Effector memory CD4-positive, alpha-beta T cell (primary cell): ENCODE measurements around the gene NUFIP1.
A peak's percentile ranks its signal among the peaks of the same experiment; 100 is the strongest.

Experiments
- DNase-seq, 3 donors: peaks; one replicate each; pipeline ENCODE4 v3.0.0-alpha.2; 2020
- H3K27ac ChIP-seq: 2 replicates; pipeline ENCODE4 v1.7.0; 2013; ENCODE audit warnings: mild to moderate bottlenecking, low read length, moderate library complexity; ENCODE audit not compliant: insufficient read depth, poor library complexity, severe bottlenecking
- H3K27me3 ChIP-seq: replicated peaks from 2 replicates; pipeline ENCODE4 v1.7.0; 2013; ENCODE audit warnings: mild to moderate bottlenecking, low read length; ENCODE audit not compliant: insufficient read depth, control insufficient read depth, poor library complexity, severe bottlenecking
- H3K36me3 ChIP-seq: 2 replicates; pipeline ENCODE4 v1.7.0; 2013; ENCODE audit warnings: mild to moderate bottlenecking, low read length, moderate library complexity; ENCODE audit not compliant: control insufficient read depth, insufficient read depth
- H3K4me1 ChIP-seq: 2 replicates; pipeline ENCODE4 v1.7.0; 2013; ENCODE audit warnings: low read length, mild to moderate bottlenecking; ENCODE audit not compliant: control insufficient read depth, insufficient read depth, poor library complexity, severe bottlenecking
- H3K4me3 ChIP-seq: 2 replicates; pipeline ENCODE4 v1.7.0; 2013; ENCODE audit warnings: low read length, low read depth, mild to moderate bottlenecking; ENCODE audit not compliant: insufficient read depth, poor library complexity, severe bottlenecking
- H3K9me3 ChIP-seq: 2 replicates; pipeline ENCODE4 v1.7.0; 2013; ENCODE audit warnings: mild to moderate bottlenecking, low read length, moderate library complexity; ENCODE audit not compliant: control insufficient read depth

NUFIP1 gene

DNA sequence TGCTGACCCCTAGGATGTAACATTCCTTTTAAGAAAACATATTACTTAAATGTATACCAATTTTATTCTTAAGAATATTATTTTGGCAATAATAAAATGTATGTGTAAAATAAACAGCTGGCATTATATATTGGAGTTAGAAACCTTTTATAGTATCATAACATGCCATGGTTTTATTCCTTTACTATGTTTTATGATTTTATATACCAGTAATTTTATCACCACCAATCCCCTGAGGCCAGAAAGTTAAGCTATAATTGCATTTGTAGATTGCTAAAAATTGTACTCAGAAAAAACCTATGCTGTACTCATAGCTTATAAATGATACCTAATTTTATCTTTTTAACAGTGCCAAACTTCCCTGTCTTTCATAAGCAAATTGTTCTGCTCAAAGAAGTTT lies 18.0 kb upstream of the NUFIP1 start:
- H3K4me1 ChIP-seq, result no peaks in the 10 kb centered on the region
- H3K36me3 ChIP-seq, result peaks cover 32% of the 10 kb centered on the region

DNA sequence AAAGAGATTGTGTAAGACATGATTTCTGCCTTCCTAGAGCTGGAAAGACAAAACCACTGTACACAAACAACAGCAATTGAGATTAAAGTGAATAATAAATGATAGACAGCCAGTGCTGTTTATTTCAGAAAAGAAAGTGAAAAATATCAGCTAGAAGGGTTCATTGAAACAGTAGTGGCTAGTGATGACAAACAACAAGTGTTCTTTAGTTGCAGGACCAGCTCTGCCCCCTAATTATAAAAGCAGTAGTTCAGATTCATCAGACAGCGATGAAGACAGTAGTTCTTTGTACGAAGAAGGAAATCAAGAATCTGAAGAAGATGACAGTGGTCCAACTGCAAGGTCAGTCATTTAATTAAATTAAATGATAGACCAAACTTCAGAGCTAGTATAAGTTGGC lies 14.8 kb upstream of the NUFIP1 start:
- Histone ChIP-seq H3K9me3 (no peaks in the 10 kb centered on the region), H3K36me3 (peaks cover 29% of the 10 kb centered on the region), H3K27me3 (no peaks in the 10 kb centered on the region), H3K4me3 (no peak overlapping the region), H3K27ac (no peak overlapping the region), H3K4me1 (no peaks in the 10 kb centered on the region)
- no peak for DNase-seq

More for the DNA sequence above, 18.0 kb upstream of the NUFIP1 start:
- no peak overlapping the region for H3K27ac ChIP-seq
- H3K9me3 ChIP-seq, result no peaks in the 10 kb centered on the region
- no peaks in the 10 kb centered on the region for H3K27me3 ChIP-seq
- no peak overlapping the region for H3K4me3 ChIP-seq
- DNase-seq, result no peak

DNA sequence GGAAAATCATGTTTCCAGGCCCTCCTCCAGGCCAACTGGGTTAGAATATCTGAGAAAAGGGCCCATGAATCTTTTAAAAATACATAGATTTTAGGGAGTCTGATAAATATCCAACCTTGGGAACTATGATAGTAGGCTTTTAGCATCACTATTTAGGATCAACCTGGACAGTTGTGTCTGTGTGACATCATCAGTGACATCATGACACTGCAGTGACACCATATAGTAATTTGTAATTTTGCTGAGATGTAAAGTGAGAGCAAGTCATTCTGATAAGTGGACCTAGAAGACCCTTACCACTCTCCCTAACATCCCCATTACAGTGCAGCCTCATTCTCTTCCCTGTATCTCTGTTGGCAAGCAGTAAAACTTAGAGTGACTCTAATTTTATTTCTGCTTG lies 14.1 kb upstream of the NUFIP1 start:
- no peaks in the 10 kb centered on the region for H3K4me1 ChIP-seq
- H3K27me3 ChIP-seq, result no peaks in the 10 kb centered on the region
- no peak overlapping the region for H3K27ac ChIP-seq
- H3K4me3 ChIP-seq, result no peak overlapping the region
- peaks cover 29% of the 10 kb centered on the region for H3K36me3 ChIP-seq
- no peak for DNase-seq
- H3K9me3 ChIP-seq, result no peaks in the 10 kb centered on the region

DNA sequence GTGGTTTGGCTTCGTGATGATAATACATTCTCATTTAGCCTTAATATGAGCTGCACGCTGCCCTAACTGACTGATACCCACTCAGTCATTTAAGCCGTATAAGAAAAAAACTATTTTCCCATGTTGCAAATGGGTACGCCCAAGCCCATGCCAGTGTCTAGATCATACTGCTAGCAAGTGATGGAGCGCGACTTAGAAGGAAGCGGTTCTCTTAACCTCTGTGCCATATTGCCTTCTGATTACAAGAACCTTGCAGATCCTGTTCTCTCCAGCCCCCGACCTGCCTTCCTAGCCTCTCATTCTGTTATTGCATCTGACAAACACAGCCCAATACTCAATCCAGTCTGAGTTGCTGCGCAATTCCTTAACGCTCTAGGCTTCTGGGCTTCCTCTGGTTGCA lies 670 bp upstream of the NUFIP1 start:
- DNase-seq, result no peak

DNA sequence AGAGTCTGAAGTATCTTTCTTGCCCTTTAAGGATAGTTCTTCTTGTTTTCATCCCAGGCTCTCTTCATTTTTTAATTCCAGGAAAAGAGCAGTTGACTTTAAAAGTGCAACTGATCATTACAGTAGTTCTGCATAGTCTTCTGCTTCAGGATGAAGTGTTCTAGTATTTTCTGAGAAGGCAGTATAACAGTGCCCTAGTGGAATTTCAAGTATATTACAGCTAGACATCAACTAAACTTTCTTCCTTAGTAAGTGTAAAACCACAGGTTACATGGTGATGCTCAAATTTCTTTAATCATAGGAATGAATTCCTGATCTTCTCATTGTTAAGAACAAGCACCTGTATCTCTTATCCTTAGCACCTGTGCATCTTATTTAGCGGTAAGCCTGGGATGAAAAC lies 10.9 kb downstream of the NUFIP1 start:
- H3K27me3 ChIP-seq, result no peaks in the 10 kb centered on the region
- peaks cover 38% of the 10 kb centered on the region for H3K36me3 ChIP-seq
- no peak overlapping the region for H3K27ac ChIP-seq
- no peaks in the 10 kb centered on the region for H3K9me3 ChIP-seq
- H3K4me1 ChIP-seq, result no peaks in the 10 kb centered on the region
- DNase-seq, result no peak
- no peak overlapping the region for H3K4me3 ChIP-seq

More for the DNA sequence above, 670 bp upstream of the NUFIP1 start:
- Histone ChIP-seq H3K36me3 (no peaks in the 10 kb centered on the region), H3K4me3 (peak overlapping the region; percentile 96), H3K4me1 (peaks cover 16% of the 10 kb centered on the region), H3K27me3 (no peaks in the 10 kb centered on the region), H3K27ac (peak overlapping the region; percentile 89), H3K9me3 (no peaks in the 10 kb centered on the region)

DNA sequence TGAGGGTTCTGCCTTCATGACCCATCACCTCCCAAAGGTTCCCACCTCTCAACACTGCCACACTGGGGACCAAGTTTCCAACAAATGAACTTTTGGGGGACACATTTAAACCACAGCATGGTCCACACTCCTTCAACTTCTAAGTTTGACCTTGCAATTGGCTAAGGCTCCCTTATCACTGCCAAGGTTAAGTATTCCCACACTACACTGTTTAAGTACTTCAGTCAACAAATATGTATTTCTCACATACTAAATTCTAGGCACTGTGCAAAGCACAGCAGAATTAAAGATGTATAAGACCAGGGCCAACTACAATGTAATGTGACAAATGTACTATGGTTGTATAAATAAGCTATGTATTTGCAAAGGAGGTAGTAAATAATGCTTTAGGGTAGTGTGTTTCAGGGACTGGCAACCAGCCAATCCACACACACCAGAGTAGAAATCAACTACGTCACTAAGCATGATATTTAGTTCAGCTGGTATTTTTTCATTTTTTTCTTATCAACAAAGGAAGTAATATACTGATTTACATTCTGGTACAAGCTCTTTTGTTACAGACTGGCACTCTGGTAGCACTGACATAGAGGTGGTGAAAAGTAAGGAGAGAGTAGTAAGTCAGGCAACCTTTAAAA lies 12.2 kb downstream of the NUFIP1 start:
- DNase-seq, result no peak
- Histone ChIP-seq H3K27me3 (no peaks in the 10 kb centered on the region), H3K4me3 (no peak overlapping the region), H3K4me1 (no peaks in the 10 kb centered on the region), H3K27ac (no peak overlapping the region), H3K9me3 (no peaks in the 10 kb centered on the region), H3K36me3 (peaks cover 38% of the 10 kb centered on the region)

DNA sequence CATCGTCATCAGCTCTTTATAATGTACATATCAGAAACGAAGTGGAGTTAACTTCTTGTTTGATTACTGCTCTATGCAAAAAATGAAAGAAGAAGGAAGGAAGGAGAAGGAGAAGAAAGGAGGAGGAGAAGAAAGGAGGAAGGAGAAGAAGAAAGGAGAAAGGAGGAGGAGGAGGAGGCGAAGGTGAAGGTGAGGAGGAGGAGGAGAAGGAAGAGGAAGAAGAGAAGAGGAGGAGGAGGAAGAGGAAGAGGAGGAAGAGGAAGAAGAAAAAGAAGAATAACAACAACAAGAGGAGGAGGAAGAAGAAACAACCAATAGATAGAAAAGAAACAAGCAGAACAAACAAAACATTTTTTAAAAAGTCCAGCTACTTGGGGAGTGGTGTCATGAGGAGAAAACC lies 13.1 kb downstream of the NUFIP1 start:
- Histone ChIP-seq H3K4me1 (no peaks in the 10 kb centered on the region), H3K4me3 (no peak overlapping the region), H3K27me3 (no peaks in the 10 kb centered on the region), H3K36me3 (peaks cover 37% of the 10 kb centered on the region), H3K9me3 (no peaks in the 10 kb centered on the region), H3K27ac (no peak overlapping the region)
- no peak for DNase-seq

DNA sequence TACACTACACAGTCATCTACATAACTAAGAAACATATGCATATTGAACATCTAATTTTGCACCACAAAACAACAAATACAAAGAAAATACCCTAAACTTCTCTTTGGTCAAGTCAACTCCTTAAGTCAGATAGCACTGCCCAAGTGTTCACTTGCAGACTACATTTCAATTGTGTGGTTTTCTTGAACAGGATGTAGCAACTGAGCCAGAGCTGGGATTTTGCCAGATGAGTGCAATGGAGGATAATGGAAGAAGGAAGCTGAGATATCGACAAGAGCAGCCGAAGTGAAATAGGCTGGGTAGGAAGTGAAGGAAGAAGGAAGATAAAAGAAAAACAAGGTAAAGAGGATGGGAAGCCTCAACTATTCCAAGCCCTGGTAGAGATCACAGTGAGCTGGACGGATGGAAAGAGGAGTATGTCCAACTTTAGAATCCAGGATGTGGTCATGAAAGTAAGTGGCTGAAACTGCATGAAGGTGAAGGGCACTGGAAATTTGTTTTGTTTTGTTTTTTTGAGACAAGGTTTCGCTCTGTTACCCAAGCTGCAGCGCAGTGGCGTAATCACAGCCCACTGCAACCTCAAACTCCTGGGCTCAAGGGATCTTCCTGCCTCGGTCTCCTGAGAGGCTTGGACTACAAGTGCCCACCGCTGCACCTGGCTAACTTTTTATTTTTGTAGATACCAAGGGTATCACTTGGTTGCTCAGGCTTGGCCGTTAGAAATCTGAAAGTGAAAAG lies 15.0 kb downstream of the NUFIP1 start:
- Histone ChIP-seq H3K36me3 (peaks cover 18% of the 10 kb centered on the region), H3K4me1 (no peaks in the 10 kb centered on the region), H3K27ac (no peak overlapping the region), H3K27me3 (no peaks in the 10 kb centered on the region), H3K9me3 (no peaks in the 10 kb centered on the region), H3K4me3 (no peak overlapping the region)
- no peak for DNase-seq

DNA sequence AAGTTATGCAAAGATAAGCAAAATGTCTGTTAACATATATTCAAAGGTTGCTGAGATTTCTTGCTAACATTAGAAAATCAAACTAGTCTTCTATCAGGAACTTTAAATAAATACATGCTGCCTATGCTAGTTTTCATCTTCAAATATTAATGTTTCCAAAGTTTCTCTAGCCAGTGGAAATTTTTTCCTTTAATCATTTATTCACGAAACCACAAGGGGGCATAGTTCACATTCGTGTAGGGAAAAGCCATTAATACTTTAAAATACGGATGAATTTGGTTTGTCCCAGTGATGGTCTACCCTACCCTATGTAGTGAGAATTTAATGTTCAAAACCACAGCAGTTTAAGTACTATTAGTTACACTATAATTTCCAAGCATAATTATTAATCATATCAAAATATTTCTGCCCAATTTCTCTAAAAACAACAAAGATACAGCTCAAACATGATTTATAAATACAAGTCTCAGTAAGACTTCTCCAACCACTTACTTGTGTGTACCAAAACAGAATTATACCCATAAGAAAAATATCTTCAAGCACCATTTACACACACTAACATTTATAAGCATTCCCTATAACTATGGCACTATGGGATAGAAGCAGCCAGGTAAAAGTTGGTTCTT lies 16.2 kb downstream of the NUFIP1 start:
- H3K9me3 ChIP-seq, result no peaks in the 10 kb centered on the region
- peaks cover 16% of the 10 kb centered on the region for H3K36me3 ChIP-seq
- no peak overlapping the region for H3K4me3 ChIP-seq
- no peaks in the 10 kb centered on the region for H3K27me3 ChIP-seq
- DNase-seq, result no peak
- no peak overlapping the region for H3K27ac ChIP-seq
- H3K4me1 ChIP-seq, result no peaks in the 10 kb centered on the region
